Suprapubic skin (tissue), 3 donors: ENCODE results near the gene CHST12.

Source experiments
- POLR2AphosphoS5 ChIP-seq, 3 donors: sonication (generic); formaldehyde crosslinking; IDR thresholded peaks; one replicate each; pipeline ENCODE4 v1.6.1; 2017; ENCODE audit warnings: antibody characterized with exemption in 3 of 3
- TF ChIP-seq, protein P1 (sequence below), 2 donors: fragments of 200-600 bp in 1 of 2; fragments of 450-650 bp in 1 of 2; sonication (generic) in 1 of 2; IDR thresholded peaks; one replicate each; pipeline ENCODE4 v1.5.1; 2016 to 2019; ENCODE audit warnings: antibody characterized with exemption in 2 of 2, mild to moderate bottlenecking in 1 of 2, moderate library complexity in 1 of 2

DNA sequence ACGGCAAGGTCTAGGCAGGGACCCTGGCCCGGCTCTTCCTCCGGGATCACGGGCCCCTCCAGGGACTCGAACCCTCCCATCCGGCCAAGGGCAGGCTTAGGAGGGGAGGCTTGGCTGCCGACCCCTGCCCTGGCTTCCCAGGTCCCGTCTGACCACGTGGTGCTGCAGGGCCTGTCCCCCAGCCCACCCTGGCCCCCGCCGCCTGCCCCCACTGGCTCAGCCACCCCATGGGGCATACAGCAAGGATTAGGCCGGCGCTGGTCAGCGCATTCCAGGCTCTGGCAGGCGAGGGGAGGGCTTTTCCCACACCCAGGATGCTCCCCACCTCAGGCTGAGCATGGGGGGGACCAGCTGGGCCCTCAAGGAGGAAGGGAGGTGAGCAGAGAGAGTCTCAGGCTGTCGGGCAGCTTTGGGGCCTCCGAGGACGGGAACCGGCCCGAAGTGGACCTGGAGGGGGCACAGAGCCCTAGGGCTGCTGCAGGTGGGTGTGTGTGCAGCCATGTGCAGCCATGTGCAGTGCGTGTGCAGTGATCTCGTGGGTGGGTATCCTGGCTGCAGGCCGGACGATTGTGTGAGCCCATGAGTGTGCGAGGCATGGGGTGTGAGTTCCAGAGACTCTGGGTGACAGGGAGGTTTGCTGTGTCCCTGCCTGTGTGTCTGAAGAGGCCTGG is 73.5 kb downstream of the CHST12 start:
- TF ChIP-seq, protein P1, sequence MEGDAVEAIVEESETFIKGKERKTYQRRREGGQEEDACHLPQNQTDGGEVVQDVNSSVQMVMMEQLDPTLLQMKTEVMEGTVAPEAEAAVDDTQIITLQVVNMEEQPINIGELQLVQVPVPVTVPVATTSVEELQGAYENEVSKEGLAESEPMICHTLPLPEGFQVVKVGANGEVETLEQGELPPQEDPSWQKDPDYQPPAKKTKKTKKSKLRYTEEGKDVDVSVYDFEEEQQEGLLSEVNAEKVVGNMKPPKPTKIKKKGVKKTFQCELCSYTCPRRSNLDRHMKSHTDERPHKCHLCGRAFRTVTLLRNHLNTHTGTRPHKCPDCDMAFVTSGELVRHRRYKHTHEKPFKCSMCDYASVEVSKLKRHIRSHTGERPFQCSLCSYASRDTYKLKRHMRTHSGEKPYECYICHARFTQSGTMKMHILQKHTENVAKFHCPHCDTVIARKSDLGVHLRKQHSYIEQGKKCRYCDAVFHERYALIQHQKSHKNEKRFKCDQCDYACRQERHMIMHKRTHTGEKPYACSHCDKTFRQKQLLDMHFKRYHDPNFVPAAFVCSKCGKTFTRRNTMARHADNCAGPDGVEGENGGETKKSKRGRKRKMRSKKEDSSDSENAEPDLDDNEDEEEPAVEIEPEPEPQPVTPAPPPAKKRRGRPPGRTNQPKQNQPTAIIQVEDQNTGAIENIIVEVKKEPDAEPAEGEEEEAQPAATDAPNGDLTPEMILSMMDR (IDR thresholded peaks at IDR 0.05), result no peak
- TF ChIP-seq POLR2AphosphoS5 (IDR thresholded peaks at IDR 0.05), result no peak
